ENCODE results near the gene ZNF628.

Gene ZNF628

DNA sequence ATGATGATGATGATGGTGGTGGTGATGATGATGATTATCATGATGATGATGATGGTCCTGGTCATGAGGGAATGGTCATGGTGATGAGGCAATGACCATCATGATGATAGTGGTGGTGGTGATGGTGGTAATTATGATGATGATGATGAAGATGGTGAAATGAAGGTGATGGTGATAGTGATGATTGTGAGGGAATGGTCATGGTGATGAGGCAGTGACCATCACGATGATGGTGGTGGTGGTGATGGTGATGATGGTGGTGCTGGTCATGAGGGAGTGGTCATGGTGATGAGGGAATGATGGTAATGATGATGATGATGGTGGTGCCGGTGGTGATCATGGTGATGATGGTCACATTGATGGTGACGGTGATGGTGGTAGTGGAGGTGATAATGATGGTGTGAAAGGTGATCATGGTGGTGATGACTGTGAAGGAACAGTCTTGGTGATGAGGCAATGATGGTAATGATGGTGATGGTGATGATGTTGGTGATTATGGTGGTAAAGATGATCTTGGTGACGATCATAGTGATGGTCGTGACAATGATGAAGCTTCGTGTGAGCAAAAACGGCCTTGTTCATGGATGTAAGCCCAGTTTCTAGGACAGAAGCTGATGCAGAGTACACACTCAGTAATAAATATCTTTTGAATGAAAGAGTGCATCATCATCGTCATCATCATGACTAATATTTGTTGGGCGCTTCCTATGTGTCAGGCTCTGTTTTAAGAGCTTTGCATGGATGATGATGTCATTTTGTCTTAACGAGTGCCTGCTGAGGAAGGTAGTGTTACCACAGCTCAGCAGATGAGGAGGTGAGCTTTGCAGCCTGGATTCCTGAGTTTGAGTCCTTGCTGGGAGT is 43.3 kb downstream of the ZNF628 start:
- DNase-seq (ENCODE audit: low read depth) = peak; percentile 67
- no peak overlapping the region for H3K4me3 ChIP-seq (ENCODE audit: low read depth, low read length)
- TF ChIP-seq, protein P1, sequence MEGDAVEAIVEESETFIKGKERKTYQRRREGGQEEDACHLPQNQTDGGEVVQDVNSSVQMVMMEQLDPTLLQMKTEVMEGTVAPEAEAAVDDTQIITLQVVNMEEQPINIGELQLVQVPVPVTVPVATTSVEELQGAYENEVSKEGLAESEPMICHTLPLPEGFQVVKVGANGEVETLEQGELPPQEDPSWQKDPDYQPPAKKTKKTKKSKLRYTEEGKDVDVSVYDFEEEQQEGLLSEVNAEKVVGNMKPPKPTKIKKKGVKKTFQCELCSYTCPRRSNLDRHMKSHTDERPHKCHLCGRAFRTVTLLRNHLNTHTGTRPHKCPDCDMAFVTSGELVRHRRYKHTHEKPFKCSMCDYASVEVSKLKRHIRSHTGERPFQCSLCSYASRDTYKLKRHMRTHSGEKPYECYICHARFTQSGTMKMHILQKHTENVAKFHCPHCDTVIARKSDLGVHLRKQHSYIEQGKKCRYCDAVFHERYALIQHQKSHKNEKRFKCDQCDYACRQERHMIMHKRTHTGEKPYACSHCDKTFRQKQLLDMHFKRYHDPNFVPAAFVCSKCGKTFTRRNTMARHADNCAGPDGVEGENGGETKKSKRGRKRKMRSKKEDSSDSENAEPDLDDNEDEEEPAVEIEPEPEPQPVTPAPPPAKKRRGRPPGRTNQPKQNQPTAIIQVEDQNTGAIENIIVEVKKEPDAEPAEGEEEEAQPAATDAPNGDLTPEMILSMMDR (conservative IDR thresholded peaks at IDR 0.05; ENCODE audit: low read depth, low read length) = no peak

DNA sequence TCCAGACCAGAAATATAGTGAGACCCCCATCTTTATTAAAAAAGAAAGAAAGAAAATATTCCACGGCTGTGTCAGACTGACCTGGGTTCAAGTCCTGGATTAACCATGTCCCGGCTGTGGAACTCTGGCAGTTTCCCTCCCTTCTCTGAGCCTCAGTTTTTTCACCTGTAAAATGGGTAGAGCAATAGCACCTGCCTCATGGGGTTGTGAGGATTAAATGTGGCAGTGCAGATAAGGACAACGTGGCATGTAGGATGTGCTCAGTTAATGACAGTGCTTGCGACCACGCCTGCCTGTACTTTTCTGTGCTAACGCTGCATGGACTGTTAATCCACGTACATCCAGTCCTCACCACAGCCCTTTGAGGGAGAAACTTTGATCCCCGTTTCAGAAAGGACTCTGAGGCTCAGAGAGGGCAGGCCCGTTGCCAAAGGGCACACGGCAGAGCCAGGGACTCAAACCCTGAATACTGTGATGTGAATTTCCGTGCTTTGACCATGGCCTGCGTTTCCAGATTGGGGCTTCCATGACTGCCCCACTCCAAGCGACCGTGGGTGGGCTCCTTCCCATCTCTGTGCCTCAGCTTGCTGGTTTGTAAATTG is 44.4 kb downstream of the ZNF628 start:
- no peak for DNase-seq (ENCODE audit: low read depth)
- TF ChIP-seq, protein P1 (conservative IDR thresholded peaks at IDR 0.05; ENCODE audit: low read depth, low read length) = no peak
- H3K4me3 ChIP-seq (ENCODE audit: low read depth, low read length) = no peak overlapping the region

DNA sequence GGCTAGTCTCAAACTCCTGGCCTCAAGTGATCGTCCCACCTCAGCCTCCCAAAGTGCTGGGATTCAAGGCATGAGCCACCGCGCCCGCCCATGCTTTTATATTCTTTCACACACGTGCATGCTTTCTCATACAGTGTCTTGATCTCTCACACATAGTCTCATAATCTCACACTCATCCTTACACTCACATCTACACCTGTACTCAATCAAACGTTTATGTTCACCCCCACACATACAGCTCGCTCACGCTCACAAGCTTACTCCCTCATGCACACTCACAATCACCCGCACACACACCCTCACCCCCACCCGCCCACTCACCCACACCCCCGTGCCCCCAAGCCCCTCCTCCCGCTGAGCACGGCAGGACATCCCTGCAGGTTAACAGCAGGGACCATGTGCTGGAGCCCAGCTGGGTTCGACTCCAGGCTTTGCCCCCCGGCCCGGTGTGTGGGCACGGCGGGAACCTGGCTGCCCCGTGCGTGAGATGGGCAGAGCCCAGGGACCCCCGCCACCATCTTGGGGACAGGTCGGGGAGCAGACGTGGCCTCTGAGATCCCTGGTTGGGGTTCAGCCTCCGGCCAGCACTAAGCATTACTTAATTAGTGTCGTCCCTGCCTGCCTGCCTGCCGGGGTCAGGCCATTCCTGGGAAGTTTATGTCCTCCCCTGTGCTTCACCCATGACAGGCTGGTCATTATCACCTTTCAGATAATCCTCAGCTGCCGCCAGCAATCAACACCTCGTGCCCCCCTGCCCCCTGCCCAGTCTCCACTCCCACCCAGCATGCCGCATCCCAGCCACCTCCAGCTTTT is 49.1 kb downstream of the ZNF628 start:
- no peak overlapping the region for H3K4me3 ChIP-seq (ENCODE audit: low read depth, low read length)
- no peak for DNase-seq (ENCODE audit: low read depth)
- TF ChIP-seq, protein P1 (conservative IDR thresholded peaks at IDR 0.05; ENCODE audit: low read depth, low read length) = no peak

- TF ChIP-seq, protein P1 (conservative IDR thresholded peaks at IDR 0.05; ENCODE audit: low read depth, low read length) = no peak
- peak; percentile 92 for DNase-seq (ENCODE audit: low read depth)
- H3K4me3 ChIP-seq (ENCODE audit: low read depth, low read length) = no peak overlapping the region
Observed at GRCh38 chr19:55526216-55527196, 50.1 kb downstream of the ZNF628 start.

- TF ChIP-seq, protein P1 (conservative IDR thresholded peaks at IDR 0.05; ENCODE audit: low read depth, low read length) = no peak
- no peak overlapping the region for H3K4me3 ChIP-seq (ENCODE audit: low read depth, low read length)
- DNase-seq (ENCODE audit: low read depth) = no peak
Observed at GRCh38 chr19:55527197-55528029, 51.0 kb downstream of the ZNF628 start.
